ENCODE measurements around the gene ORM1. TPM values are rescaled to one million over a fixed set of nuclear protein-coding genes. Genes with fewer than 3 reads are reported as not detected.

Gene ORM1
- total and polyA plus RNA-seq, 2 of the 8 experiments (the other 6 are each of a cell fraction or from before 2014, with no cell fraction given): 0.32 TPM; not detected in 1

- TF ChIP-seq RNF2 (IDR thresholded peaks at IDR 0.05; ENCODE audit: borderline replicate concordance, low read depth, low read length, missing control alignments, poor library complexity, severe bottlenecking): no peak
Observed at GRCh38 chr9:114343471-114344187, 20.7 kb downstream of the ORM1 start (continued).

Measured in H1 (cell line).